GM19239 (cell line): ENCODE results near the gene CMKLR1.

Experiments
- DNase-seq: peaks from one replicate; pipeline ENCODE4 v3.0.0; 2011; ENCODE audit warnings: low spot score; ENCODE audit not compliant: insufficient read length
- FAIRE-seq: peaks from 2 replicates; lab custom pipeline; 2011; peaks lifted over from hg19 to GRCh38; lab: Jason Lieb, UNC

Gene CMKLR1

DNA sequence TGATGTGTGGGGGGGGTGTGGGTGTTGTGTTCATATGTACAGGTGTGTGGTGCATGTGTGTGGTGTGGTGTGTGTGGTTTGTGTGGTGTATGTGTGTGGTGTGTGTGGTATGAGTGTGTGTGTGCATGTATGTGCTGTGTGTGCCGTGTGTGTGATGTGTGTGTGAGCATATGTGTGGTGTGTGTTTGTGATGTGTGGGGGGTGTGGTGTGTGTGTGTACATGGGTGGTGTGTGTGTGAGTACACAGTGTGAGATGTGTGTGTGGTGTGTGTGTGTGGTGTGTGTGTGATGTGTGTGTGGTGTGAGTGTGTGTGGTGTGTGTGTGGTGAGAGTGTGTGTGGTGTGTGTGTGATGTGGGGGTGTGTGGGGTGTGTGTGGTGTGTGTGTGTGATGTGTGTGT lies 24.5 kb upstream of the CMKLR1 start:
- FAIRE-seq (no peak), DNase-seq (no peak)

DNA sequence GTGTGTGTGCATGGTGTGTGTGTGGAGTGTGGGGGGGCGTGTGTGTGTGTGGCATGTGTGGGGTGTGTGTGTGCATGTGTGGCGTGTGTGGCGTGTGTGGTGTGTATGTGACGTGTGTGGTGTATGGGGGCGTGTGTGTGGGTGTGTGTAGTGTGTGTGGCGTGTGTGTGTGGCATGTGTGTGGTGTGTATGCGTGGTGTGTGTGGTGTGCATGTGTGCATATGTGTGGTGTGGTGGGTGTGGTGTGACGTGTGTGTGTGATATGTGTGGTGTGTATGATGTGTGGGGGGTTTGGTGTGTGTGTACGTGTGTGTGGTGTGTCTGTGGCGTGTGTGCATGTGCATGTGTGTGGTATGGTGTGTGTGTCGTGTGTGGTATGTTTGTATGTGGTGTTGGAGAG lies 24.1 kb upstream of the CMKLR1 start:
- DNase-seq: no peak
- FAIRE-seq: no peak

DNA sequence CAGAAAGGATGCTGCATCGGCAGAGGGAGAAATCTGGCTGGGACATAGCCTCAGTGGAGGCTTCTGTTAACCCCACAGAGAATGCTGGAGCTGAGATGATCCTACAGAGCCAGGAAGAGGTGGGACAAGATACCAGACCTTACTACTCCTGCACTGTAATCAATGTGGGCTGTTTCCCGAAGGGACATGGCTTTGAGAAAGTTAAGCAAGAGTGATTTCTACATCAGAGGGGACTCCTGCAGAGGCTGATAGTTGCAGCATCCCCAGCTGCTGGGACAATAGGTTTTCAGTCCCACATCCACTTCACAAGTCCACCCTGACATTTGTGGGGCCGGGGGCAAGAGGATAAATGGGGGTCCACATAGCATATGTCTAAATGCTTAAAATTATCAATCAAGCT lies 22.5 kb upstream of the CMKLR1 start:
- no peak for DNase-seq
- FAIRE-seq: no peak

DNA sequence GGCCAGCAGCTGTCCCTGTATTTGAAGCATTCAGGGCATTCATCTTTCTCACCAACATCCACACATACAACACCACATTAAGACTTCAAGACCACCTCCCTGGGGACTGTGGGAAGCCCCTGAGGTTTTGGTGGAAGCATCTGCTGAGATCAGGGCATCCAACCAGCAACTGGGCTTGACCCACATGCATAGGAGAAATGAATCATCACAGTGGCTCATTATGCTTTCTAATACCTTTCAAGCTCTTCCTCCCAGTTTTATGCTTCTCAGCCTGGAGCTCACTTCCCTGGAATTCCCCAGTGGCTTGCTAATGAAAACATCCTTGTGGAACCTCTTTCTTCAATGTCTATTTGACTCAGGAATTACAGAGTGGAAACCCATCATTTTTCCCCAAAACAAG lies 21.4 kb upstream of the CMKLR1 start:
- no peak for DNase-seq

DNA sequence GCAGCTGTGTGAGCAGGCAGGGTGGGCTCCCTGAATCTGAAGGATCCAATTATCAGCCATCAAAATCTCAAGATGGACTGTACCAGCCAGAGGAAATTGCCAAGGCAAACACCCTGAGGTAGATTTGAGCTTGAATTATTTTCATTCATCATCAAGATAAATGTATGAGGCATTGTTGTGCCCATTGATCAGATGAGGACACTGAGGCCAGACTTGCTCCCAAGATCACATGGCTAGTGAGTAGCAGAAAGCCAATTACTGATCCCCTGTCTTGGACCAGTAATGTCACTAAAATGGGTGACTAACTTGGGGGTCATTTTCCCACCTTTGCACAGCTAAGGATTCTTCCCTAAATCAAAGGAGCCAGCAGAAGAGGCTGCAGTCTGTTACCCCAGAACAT lies 20.9 kb upstream of the CMKLR1 start:
- DNase-seq: no peak

More for the DNA sequence above, 21.4 kb upstream of the CMKLR1 start:
- FAIRE-seq: peak; percentile 73

DNA sequence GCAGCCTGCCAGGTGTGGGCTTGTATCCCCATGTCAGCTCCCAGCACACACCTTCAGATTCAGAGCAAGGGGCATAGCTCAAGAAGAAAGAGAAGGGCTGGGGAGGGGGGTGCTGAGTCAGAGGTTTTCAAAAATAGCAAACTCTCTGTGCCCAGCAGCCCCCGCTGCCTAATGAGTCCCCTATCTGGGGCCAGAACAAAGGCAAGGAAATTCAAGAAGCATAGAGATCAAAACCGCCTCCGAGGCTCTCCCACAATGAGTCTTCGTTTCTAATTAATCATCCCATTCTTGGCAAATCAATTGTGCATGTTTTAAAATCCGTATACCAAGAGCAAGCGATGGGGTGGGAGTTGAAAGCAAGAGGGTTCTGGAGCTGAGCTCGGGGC lies 19.5 kb upstream of the CMKLR1 start:
- DNase-seq: no peak
- FAIRE-seq: no peak

More for the DNA sequence above, 20.9 kb upstream of the CMKLR1 start:
- FAIRE-seq: no peak

DNA sequence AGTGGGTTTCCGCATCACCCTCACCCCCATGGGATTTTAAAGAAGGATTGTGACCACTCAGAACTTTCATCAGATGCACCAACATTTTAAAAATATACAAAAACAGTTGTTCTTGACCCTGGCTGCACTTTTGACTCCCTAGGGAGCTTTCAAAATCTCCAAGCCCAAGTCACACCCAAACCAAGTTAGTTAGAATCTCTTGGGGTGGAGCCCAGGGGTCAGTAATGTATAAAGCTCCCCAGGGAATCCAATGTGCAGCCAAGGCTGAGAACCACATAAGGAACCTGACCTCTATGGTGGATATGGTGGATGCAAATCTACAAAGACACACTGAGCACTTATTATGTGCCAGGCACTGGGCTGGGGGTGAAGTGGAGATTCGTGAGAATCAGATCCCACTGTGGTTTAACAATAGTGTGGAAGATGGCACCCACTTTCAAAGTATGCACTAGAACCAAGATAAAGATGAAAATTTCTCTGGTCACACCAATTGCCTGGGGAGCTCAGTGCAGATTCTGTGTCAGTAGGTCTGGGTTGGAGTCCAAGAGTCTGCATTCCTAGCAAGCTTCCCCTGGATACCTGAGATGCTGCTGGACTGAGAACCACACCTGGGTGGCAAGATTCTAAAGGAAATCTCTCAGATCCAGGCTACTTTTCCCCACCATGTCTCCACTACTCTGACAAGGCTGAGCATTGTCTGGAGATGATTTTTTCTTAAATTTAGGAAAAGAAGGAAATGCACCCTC lies 18.9 kb upstream of the CMKLR1 start:
- DNase-seq (no peak), FAIRE-seq (no peak)

DNA sequence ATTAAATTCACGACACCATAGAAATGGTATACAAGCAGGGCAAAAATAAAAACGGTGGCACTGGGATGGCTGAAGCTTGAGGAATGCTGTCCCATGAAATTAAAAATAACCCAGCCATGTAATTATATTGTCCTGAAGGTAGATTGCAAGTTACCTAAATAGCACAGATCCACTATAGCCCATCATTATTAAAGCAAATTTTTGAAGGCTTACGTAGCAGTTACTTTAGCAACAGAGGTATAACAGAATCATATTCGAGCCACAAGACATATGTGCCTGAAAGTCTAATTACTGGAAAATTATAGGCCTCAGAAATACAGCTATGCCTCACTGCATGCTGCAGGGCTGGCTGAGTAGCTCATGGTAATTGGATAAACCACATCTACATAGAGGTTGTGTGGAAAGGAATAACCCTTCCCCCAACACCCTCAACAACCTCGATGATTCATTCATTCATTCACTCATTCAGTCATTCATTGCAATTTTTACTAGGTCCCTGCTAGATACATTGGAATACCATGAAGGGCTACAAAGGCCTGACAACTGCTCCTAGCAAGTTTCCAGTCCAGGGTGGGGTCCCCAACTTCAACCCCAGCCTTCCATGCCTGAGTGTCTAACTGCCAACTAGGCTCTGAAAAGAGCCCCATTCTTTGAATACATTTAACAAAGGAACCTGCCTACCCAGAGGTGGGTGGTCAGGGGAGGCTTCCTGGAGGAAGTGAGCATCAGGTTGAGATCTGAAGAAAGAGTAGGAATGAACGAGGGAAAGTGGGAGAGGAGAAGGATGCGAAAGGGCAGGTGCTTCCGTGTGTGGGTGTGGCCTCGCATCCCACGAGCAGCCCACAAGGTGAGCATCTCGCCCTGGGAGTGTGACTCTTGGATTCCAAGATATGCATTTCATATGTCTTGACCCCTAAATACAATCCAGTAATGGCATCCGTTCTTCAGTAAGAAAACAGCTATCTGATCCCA lies 18.0 kb upstream of the CMKLR1 start:
- FAIRE-seq (no peak), DNase-seq (no peak)

DNA sequence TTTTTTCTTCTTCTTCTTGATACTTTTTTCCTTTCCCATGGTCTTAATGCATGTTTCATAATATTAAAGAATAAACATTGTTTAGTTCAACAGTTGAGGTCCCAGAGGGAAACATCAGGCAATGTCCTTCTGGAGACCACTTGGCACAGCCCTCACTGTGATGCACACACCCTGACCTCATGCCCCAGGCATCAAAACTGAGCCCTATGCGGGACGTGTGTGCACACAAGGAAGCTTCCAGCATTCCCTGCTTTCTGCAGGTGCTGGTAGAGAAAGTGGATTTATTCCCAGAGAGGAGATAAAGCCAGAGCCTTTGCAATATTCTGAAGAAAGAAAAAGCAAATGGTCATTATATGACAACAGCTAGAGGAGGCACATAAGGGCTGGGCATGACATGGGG lies 16.0 kb upstream of the CMKLR1 start:
- FAIRE-seq (no peak), DNase-seq (no peak)

DNA sequence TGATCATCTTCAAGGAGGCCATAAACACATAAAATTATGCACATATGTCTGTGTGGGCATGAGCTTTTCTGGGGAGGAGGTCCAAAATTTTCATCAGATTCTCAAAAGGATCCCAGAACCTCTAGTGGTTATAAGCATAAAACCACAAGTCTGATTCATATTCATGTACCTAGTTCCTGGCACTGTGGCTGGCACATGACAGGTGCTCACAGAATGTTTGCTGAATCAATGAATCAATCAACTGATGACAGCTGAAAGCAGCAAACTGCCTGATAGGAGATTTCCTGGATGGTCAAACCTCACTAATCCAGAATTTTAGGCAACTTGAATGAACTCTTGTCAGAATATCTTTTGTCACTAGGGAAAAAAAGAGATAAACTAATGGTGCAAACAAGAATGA lies 13.5 kb upstream of the CMKLR1 start:
- no peak for DNase-seq

DNA sequence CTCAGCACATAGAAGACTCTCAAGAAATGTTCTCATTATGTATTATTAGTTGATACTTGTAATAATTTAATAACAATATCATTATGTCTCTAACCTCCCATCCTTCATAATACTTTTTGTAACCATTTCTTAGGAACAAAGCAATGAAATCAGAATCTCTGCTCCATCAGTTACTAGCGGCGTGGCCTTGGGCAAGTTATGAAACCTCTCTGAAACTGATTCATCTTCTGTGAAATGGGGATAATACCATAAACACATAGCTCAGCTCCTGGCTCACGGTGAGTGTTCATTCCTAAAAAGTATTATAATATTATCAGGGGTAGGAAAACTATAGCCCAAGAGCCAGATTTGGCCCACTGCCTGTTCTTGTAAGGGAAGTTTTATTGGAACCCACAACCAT lies 11.4 kb upstream of the CMKLR1 start:
- no peak for DNase-seq
- FAIRE-seq: no peak

More for the DNA sequence above, 13.5 kb upstream of the CMKLR1 start:
- FAIRE-seq: no peak

DNA sequence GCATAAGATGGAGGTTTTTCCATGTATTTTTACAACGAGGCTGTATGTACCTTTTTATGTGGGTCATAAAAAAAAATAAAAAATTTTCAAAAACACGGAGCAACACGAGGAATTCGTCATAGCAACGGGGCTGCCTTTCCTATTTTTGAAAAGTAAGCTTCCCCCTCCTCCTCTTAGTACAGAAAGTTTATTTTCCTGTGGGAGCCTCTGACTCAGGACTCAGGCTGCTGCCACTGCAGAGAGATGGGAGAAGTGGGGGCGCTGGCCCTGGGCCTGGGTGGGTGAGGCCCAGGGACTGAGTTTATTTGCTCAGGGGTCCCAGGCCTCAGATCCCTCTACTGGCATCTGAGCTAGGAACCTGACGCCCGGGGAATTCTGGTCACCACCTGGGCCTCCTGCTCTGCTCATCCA lies 10.2 kb upstream of the CMKLR1 start:
- DNase-seq: no peak
- FAIRE-seq: no peak

DNA sequence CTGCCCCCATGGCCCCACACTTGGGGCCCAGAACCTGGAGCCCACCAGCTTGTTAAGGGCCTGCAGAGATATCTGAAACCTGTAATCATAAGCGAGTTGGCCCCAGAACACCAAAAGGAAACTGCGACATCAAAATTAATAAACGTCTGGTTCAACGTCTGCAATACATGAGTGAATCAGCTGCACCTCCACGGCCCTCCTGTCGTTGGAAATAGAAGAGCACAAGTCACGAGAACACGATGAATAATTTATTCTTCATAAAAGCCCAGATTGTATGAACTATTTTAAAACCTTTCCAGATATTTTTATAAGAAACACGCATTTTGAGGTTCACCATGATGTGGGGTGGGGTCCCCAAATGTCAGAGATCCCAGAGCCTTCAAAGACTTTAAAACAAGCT lies 9.7 kb upstream of the CMKLR1 start:
- DNase-seq (no peak), FAIRE-seq (no peak)

DNA sequence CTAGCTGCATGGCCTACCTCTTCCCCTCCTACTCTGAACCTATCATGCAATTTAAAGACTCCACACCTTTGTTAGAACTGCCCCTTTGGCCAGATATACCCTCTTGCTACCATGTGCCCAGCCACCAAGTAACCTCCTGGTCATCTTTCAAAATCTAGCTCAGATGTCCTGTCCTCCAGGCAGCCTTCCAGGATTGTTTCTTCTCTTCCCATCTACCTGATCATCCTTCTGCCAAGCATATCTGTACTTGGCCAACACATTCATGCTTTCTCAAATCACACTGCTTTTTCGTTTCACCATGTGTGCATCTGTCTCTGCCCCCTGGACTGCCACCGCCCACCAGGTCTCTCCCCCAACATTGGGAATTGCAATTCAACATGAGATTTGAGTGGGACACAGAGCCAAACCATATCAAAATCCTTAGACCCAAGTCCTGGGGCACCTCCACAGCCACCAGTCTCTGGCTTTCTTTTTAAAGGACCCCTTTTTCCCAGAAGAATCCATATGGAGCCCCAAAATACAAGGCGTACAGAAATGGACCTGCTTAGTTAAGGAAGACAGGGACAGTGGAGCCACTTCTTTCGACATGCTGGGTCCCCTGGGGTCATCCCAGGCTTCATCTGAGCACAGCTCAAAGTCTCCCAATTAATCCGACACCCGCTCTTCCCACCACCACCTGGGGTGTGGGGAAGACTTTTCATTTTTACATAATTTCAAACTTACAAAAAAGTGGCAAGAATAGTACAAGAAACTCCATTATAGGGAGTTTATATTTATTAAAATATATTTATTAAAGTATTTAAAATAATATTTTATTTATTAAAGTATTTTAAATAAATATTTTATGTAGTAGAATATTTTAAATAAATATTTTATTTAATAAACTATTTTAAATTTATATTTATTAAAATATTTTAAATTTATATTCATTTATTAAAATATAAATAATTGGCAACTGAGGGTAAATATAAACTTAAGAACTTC lies 7.9 kb upstream of the CMKLR1 start:
- FAIRE-seq: peak; percentile 11
- no peak for DNase-seq

DNA sequence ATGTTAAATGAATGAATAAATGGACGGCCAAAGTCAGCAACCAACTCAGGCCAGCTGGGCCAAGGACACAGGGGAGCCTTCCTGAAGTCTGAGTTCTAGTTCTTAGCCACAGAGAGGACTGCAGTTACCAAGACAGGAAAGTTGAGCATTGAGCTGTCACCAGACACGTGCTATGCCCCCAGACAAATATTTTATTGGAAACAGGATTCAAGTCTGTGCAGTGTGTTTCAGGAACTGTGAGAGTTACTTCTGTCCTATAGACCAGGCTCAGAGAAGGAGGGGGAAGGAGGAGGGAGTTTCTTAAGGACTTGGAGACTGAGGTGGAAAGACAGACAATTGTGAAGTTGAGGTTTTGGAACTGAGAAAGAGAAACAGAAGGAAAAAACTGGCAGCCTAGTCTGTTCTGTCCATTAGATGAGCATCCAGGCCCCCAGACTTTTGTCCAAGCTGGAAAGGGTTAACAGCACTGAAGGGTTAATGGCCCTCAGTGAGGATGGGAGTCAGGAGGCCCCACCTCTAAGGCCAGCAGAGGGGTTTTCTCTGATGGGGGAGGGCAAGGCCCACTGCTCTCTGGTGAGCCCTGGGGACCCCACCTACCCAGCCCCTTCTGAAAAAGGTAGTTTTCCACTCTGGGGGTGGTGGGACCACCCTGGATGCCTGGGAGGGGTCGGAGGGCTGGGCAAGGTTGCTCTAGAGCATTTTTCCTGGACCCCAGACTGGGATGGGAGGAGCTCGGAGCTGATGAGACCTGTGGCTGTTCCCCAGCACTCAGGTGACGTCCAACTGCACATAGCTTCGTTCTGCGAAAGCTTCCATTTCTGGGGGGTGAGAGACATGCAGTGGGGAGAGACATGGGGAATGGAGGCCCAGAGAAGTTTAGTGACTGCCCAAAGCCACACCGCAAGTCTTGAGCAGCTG lies 6.9 kb upstream of the CMKLR1 start:
- DNase-seq: no peak
- no peak for FAIRE-seq

DNA sequence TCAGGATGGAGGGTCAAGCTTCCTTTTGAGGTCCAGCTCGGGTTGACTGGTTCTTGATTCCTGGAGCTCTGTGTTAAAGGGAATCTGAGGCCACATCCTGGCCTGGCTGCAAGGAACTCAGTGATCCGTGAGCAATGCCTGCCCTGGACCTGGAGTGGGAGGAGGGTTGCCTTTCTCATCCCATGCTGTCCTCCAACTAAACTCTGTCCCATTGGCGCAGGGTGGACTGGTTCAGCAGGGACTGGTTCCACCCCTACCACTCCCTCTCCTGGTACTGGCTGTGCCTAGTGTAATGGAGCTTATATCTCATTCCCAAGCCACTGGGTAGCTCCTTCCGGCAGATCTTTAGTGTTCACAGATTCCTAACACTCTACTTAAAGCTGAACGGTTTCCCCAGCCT lies 3.9 kb upstream of the CMKLR1 start:
- FAIRE-seq: no peak
- no peak for DNase-seq

DNA sequence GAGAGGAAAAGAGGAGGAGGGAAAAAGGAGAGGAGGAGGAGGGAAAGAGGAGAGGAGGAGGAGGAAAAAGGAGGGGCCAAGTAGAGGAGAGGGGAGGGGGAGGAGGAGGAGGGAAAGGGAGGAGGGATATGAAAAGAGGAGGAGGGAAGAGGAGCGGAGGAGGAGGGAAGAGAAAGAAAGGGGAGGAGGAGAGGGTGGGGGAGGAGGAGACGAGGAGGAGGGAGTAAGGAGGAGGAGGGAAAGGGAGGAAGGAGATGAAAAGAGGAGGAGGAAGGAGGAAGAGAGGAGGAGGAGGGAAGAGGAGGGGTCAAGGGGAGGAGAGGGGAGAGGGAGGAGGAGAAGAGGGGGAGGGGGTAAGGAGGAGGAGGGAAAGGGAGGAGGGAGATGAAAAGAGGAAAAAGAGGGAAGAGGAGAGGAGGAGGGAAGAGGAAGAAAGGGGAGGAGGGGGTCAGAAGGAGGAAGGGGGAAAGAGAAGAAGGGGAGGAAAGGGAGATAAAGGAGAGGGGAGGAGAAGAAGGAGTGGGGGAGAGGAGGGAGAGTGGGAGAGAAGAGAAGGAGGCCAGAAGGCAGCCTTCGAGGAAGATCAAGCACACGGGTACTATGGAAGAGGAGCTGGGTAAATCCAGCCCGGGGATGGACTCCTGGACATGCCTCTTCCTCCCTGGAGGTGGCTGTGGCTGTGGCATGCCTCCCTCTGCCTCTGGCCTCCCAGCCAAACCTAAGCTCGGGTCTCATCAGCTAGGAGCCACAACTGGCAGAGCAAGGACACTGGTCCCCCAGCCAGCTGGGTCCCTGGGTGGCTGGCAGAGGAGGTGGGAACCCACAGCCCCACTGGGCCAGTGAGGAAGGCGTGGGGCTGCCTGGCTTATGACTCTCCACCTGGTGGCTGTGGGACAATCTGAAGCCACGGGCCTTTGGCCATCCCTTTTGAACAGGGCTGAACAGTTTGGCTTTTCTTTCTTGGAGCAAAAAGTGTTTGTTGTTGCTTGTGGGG lies 3.0 kb upstream of the CMKLR1 start:
- no peak for FAIRE-seq
- DNase-seq: no peak

DNA sequence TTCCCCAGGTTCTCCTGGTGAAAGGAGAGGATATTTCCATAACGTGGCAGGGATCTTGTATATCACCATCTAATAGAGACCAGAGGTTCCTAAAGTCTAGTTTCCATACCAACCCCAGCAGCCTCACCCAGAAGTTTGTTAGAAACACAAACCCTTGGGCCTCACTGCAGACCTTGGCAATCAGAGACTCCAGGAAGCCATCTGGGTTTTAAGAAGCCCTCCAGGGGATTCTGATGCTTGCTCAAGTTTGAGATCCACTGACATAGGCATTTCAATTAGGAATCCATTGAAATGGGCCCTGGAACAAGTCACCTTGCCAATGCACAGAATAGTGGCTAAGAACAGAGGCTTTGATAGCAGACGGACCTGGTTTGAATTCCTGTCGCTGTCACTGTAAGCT lies 2.2 kb upstream of the CMKLR1 start:
- DNase-seq: no peak
- no peak for FAIRE-seq
